SK-N-MC (cell line): ENCODE measurements around the gene LIPA.

Experiments used
- EZH2 ChIP-seq: fragments of 200-600 bp; sonication (generic); IDR thresholded peaks from one replicate; pipeline ENCODE4 v1.6.1; 2017; ENCODE audit warnings: antibody characterized with exemption
- POLR2AphosphoS5 ChIP-seq: IDR thresholded peaks from 2 replicates; pipeline ENCODE4 v1.6.1; 2012; ENCODE audit warnings: mild to moderate bottlenecking, low read depth, low read length, borderline replicate concordance

- TF ChIP-seq POLR2AphosphoS5 (no peak), EZH2 (no peak)
Observed at GRCh38 chr10:89171996-89172395, 79.6 kb downstream of the LIPA start.
